Thoracic aorta (tissue), 2 donors: ENCODE measurements around the gene TTC9. TPM values are rescaled to one million over a fixed set of nuclear protein-coding genes. Genes with fewer than 3 reads are reported as not detected.
"Not testable (repeated sequence)": the region's sequence is repeated elsewhere in the genome, so short reads cannot be mapped to it uniquely, and the experiment has no call there.

Experiments
- ATAC-seq: fragments of 150-250 bp; one replicate; pipeline ENCODE4 v1.8.0; 2017; ENCODE audit warnings: low read depth; ENCODE audit not compliant: insufficient number of reproducible peaks, low FRiP score
- DNase-seq: peaks from one replicate; pipeline ENCODE4 v3.0.0-alpha.2; 2020; ENCODE audit warnings: low spot score
- H3K27ac ChIP-seq, 2 donors: fragments of 200-600 bp; sonication (generic); 1 replicate in 1 of 2; 2 replicates in 1 of 2; pipeline ENCODE4 v1.5.1; 2016; ENCODE audit warnings: mild to moderate bottlenecking in 2 of 2, moderate library complexity in 2 of 2
- H3K27me3 ChIP-seq: fragments of 200-600 bp; sonication (generic); replicated peaks from 2 replicates; pipeline ENCODE4 v1.6.0; 2016; ENCODE audit warnings: mild to moderate bottlenecking; ENCODE audit not compliant: insufficient read depth
- H3K36me3 ChIP-seq: fragments of 200-600 bp; sonication (generic); one replicate; pipeline ENCODE4 v1.5.1; 2016
- H3K4me1 ChIP-seq, 2 donors: fragments of 200-600 bp; sonication (generic); 1 replicate in 1 of 2; 2 replicates in 1 of 2; pipeline versions ENCODE4 v1.5.1 to v1.6.0; 2016; ENCODE audit warnings: low read depth in 2 of 2, mild to moderate bottlenecking in 1 of 2; ENCODE audit not compliant: control insufficient read depth in 1 of 2
- H3K4me3 ChIP-seq: fragments of 200-600 bp; sonication (generic); 2 replicates; pipeline ENCODE4 v1.5.1; 2016; ENCODE audit warnings: mild to moderate bottlenecking
- H3K9me3 ChIP-seq: fragments of 200-600 bp; sonication (generic); 2 replicates; pipeline ENCODE4 v1.5.1; 2016
- total RNA-seq, 2 donors: library from RNA; depleted of rRNA; stranded (reverse); fragments of >200 nt; gene quantifications; one replicate each; pipeline versions ENCODE4 v1.1.0 to v1.2.3, GENCODE V29; 2016
- TF ChIP-seq, protein P1 (sequence below): fragments of 200-600 bp; sonication (generic); IDR thresholded peaks from one replicate; pipeline ENCODE4 v1.5.1; 2019; ENCODE audit warnings: antibody characterized with exemption

Gene TTC9
- total RNA-seq, 2 donors from 2014 or later = 2.0 to 4.7 TPM

GRCh38 chr14:70701610-70702009, 59.9 kb downstream of the TTC9 start:
- Histone ChIP-seq H3K27ac (no peak overlapping the region), H3K27me3 (no peaks in the 10 kb centered on the region), H3K9me3 (no peaks in the 10 kb centered on the region), H3K36me3 (no peaks in the 10 kb centered on the region), H3K4me1 (peaks cover 7 to 13% of the 10 kb centered on the region in 2 donors), H3K4me3 (no peak overlapping the region)
- ATAC-seq (no peak), DNase-seq (no peak)
- TF ChIP-seq, protein P1, sequence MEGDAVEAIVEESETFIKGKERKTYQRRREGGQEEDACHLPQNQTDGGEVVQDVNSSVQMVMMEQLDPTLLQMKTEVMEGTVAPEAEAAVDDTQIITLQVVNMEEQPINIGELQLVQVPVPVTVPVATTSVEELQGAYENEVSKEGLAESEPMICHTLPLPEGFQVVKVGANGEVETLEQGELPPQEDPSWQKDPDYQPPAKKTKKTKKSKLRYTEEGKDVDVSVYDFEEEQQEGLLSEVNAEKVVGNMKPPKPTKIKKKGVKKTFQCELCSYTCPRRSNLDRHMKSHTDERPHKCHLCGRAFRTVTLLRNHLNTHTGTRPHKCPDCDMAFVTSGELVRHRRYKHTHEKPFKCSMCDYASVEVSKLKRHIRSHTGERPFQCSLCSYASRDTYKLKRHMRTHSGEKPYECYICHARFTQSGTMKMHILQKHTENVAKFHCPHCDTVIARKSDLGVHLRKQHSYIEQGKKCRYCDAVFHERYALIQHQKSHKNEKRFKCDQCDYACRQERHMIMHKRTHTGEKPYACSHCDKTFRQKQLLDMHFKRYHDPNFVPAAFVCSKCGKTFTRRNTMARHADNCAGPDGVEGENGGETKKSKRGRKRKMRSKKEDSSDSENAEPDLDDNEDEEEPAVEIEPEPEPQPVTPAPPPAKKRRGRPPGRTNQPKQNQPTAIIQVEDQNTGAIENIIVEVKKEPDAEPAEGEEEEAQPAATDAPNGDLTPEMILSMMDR = no peak

- no peak for ATAC-seq
- no peaks in the 10 kb centered on the region for H3K36me3 ChIP-seq
Measured at GRCh38 chr14:70702161-70702560, 60.4 kb downstream of the TTC9 start.

GRCh38 chr14:70703621-70704168, 62.0 kb downstream of the TTC9 start:
- DNase-seq, H3K27me3 ChIP-seq, H3K4me3 ChIP-seq, H3K9me3 ChIP-seq, H3K27ac ChIP-seq, ATAC-seq, H3K36me3 ChIP-seq, H3K4me1 ChIP-seq: not testable (repeated sequence)

More at GRCh38 chr14:70702161-70702560, 60.4 kb downstream of the TTC9 start:
- Histone ChIP-seq H3K27me3 (no peaks in the 10 kb centered on the region), H3K4me3 (no peak overlapping the region), H3K4me1 (peaks cover 7 to 13% of the 10 kb centered on the region in 2 donors), H3K9me3 (no peaks in the 10 kb centered on the region), H3K27ac (no peak overlapping the region)
- TF ChIP-seq, protein P1 = no peak
- DNase-seq = no peak

DNA sequence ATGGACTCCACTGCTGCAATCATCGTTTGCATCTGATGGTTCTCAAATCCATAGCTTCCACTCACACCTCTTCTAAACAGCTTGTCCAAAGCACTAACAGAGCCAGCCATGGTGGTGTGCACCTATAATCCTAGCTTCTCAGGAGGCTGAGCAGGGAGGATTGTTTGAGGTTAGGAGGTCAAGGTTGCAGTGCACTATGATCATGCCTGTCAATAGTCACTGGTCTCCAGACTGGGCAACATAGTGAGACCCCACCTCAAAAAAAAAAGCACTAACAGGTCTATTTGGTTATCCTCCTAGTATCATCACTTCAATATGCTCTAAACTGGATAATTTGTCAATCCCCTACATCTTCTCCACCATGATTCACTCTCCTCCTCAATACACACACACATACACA, 63.2 kb downstream of the TTC9 start:
- ATAC-seq = no peak
- H3K27me3 ChIP-seq = no peaks in the 10 kb centered on the region
- H3K27ac ChIP-seq = no peak overlapping the region
- H3K4me3 ChIP-seq = no peak overlapping the region
- H3K9me3 ChIP-seq = no peaks in the 10 kb centered on the region
- H3K36me3 ChIP-seq = no peaks in the 10 kb centered on the region
- no peaks in the 10 kb centered on the region for H3K4me1 ChIP-seq
- TF ChIP-seq, protein P1 = no peak
- no peak for DNase-seq

DNA sequence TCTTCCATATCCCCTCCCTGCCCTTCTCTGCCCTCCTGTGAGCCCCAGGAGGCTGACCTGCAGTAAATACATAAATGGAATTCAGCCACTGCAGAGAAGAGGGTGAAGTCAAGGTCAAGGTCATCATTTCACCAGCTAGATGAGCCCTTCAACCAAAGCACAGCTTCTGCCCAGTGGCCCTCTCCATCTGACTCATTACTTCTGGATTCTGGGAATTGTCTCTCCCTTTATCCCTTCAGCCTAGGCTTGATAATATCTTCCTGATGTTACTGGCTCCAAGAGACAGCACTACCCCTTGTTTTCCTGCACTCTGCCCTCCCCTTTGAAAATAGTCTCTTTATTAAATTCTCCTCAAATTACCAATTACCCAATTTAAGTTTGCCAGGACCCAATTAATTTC, 64.5 kb downstream of the TTC9 start:
- ATAC-seq (no peak), DNase-seq (no peak)
- Histone ChIP-seq H3K27me3 (no peaks in the 10 kb centered on the region), H3K9me3 (no peaks in the 10 kb centered on the region), H3K27ac (no peak overlapping the region), H3K4me1 (no peaks in the 10 kb centered on the region), H3K4me3 (no peak overlapping the region), H3K36me3 (no peaks in the 10 kb centered on the region)
- TF ChIP-seq, protein P1 = no peak
